Ascending aorta (tissue), 2 donors: ENCODE measurements around the gene CCDC6. TPM values are rescaled to one million over a fixed set of nuclear protein-coding genes. Genes with fewer than 3 reads are reported as not detected.

ENCODE experiments used
- DNase-seq, 2 donors: peaks; one replicate each; pipeline ENCODE4 v3.0.0-alpha.2; 2019; ENCODE audit warnings: low spot score in 2 of 2
- H3K27ac ChIP-seq, 2 donors: fragments of 200-600 bp; sonication (generic); one replicate each; pipeline ENCODE4 v1.5.1; 2016 to 2017; ENCODE audit warnings: mild to moderate bottlenecking in 1 of 2
- H3K27me3 ChIP-seq: fragments of 200-600 bp; sonication (generic); one replicate; pipeline ENCODE4 v1.5.1; 2017
- H3K36me3 ChIP-seq, 2 donors: fragments of 200-600 bp; sonication (generic); one replicate each; pipeline ENCODE4 v1.5.1; 2016
- H3K4me1 ChIP-seq, 2 donors: fragments of 200-600 bp; sonication (generic); one replicate each; pipeline ENCODE4 v1.5.1; 2016 to 2017; ENCODE audit warnings: mild to moderate bottlenecking in 1 of 2
- H3K4me3 ChIP-seq, 2 donors: fragments of 200-600 bp; sonication (generic); one replicate each; pipeline ENCODE4 v1.5.1; 2016 to 2017; ENCODE audit warnings: mild to moderate bottlenecking in 1 of 2
- H3K9me3 ChIP-seq, 2 donors: fragments of 200-600 bp; sonication (generic); one replicate each; pipeline ENCODE4 v1.5.1; 2016
- intact Hi-C: fragments of 100-400 bp; cut with DNase I; formaldehyde crosslinking; loops from one replicate; pipeline ENCODE4 v1.15.1; 2023
- total RNA-seq: library from RNA; depleted of rRNA; stranded (reverse); fragments of >200 nt; gene quantifications from one replicate; pipeline ENCODE4 v1.1.0, GENCODE V29; 2016
- TF ChIP-seq, protein P1 (sequence below), 3 experiments: fragments of 200-600 bp in 2 of 3; fragments of 450-650 bp in 1 of 3; sonication (generic) in 2 of 3; IDR thresholded peaks; one replicate each; pipeline ENCODE4 v1.5.1; 2016 to 2019; ENCODE audit warnings: antibody characterized with exemption in 3 of 3, mild to moderate bottlenecking in 1 of 3, moderate library complexity in 1 of 3

Gene CCDC6
- total RNA-seq, 1 donor from 2014 or later, result 21.1 TPM

DNA sequence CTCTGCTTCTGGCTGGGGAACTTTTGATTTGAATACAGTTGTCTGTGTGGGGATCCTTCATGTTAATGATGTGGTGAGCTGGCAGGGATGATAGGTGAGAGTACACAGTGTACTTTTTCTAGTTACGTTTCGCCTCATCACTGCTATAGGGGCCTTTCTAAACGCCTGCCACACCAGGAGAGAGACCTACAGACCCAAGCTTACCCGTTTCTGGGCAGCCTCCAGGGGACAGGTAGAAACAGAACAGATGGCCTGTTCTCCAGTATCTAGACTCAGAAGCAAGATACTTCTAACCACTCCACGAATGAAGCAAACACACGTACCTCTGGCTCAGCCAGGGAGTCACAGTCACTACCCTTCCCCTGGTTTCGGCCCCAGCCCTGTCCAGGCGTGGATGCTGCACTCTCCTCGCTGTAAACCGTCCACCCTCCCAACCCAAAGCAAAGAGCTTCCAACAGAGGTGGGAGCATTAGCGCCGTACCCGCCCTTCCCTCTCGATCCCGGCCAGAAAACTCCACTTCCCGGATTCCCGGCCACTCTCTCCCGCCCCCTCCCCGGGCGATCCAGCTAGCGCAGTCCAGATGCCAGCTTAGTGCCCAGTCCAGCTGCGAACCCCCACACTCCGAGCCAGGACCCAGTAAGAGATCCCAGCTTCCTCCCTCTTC lies 1.2 kb downstream of the CCDC6 start:
- intact Hi-C loops, result loop anchor here (2.0 to 10.0 kb wide), 5 partner anchors 40 to 1638 kb away; partner anchors contain the start of genes CISD1, IPMK and SLC16A9
- Histone ChIP-seq H3K4me1 (peaks cover 2 to 13% of the 10 kb centered on the region in 2 donors), H3K36me3 (no peaks in the 10 kb centered on the region), H3K9me3 (no peaks in the 10 kb centered on the region), H3K27me3 (no peaks in the 10 kb centered on the region), H3K27ac (peak overlapping the region; percentile 90 to 95), H3K4me3 (peak overlapping the region; percentile 80 to 87)
- DNase-seq, result no peak
- TF ChIP-seq, protein P1, sequence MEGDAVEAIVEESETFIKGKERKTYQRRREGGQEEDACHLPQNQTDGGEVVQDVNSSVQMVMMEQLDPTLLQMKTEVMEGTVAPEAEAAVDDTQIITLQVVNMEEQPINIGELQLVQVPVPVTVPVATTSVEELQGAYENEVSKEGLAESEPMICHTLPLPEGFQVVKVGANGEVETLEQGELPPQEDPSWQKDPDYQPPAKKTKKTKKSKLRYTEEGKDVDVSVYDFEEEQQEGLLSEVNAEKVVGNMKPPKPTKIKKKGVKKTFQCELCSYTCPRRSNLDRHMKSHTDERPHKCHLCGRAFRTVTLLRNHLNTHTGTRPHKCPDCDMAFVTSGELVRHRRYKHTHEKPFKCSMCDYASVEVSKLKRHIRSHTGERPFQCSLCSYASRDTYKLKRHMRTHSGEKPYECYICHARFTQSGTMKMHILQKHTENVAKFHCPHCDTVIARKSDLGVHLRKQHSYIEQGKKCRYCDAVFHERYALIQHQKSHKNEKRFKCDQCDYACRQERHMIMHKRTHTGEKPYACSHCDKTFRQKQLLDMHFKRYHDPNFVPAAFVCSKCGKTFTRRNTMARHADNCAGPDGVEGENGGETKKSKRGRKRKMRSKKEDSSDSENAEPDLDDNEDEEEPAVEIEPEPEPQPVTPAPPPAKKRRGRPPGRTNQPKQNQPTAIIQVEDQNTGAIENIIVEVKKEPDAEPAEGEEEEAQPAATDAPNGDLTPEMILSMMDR (IDR thresholded peaks at IDR 0.05), result peak in 1 of 3 experiments; percentile 5

DNA sequence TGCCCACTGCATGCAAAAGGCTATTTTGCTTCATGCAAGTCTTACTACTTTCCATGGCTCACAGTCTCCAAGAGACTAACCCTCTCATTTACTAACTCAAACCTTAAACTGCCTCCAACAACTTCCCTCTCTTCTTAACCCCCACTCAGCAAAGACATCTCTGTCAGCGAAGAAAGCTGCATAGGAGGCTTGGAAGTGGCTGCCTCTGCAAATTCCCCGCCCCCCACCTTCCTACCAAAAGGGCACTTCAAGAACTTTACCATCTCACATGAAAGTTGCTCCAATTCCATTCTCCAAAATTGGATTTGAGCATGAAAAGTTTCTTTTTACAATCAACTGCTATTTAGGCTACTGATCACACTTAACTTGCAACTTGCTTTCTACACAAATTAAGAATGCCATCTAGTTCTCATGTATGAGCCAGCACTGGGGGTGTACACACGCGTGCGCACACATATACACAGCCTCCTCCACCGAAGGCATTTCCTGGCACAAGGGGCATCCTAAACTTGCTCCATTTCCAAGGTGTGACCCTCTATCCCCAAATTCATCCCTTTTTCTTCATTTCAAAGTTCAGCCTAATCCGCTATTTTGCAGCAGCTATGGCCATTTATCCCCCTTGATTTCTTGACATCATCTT lies 1.8 kb downstream of the CCDC6 start:
- DNase-seq, result no peak
- Histone ChIP-seq H3K9me3 (no peaks in the 10 kb centered on the region), H3K4me1 (peaks cover 6 to 18% of the 10 kb centered on the region in 2 donors), H3K4me3 (peak overlapping the region; percentile 80 to 87), H3K27ac (peak overlapping the region; percentile 90 to 95), H3K36me3 (no peaks in the 10 kb centered on the region), H3K27me3 (no peaks in the 10 kb centered on the region)
- TF ChIP-seq, protein P1 (IDR thresholded peaks at IDR 0.05), result no peak
- intact Hi-C loops, result loop anchor here (2.0 to 10.0 kb wide), 5 partner anchors 40 to 1637 kb away; partner anchors contain the start of genes CISD1, IPMK and SLC16A9

DNA sequence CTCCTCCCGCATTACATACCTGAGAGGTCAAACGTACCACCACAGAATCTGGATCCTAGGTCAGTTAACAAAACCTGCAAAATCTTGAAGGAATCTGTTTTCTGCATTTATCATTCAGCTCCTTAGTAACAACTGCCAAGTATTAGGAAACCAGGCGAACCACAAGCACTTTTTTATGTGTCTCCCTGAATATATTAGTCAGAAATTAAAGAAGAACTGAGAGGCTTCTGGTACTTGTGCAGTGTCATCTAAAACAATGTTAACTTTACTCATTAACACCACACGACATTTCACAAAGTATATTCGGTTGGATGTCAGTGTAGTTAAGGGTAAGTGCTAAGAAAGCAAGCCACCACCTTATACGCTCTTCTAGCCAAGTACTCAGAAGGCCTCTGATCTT lies 2.5 kb downstream of the CCDC6 start:
- Histone ChIP-seq H3K9me3 (no peaks in the 10 kb centered on the region), H3K36me3 (no peaks in the 10 kb centered on the region), H3K27me3 (no peaks in the 10 kb centered on the region), H3K4me3 (peak overlapping the region; percentile 80 to 87), H3K4me1 (peaks cover 6 to 21% of the 10 kb centered on the region in 2 donors), H3K27ac (peak overlapping the region in 1 of 2 donors; percentile 95)
- TF ChIP-seq, protein P1 (IDR thresholded peaks at IDR 0.05), result no peak
- no peak for DNase-seq
- intact Hi-C loops, result loop anchor here (2.0 to 10.0 kb wide), 2 partner anchors 39 to 541 kb away; no protein-coding TSS in a partner anchor

DNA sequence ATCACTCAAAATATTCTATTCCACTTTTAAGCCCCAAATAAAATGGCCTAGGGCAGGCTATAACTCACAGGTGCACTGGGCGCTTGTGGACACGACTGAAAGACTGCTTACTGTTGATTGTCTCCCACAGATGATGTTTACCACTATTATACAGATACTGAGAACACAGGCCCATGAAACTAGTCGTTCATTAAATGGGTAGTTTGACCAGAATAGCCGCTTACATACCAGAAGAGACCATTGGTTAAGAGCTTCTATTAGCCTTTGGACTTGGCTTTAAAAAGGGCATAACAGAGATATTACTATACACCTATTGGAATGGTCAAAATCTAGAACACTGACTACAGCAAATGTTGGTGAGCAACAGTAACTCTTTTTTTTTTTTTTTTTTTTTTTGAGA lies 4.3 kb downstream of the CCDC6 start:
- no peak overlapping the region for H3K4me3 ChIP-seq
- no peaks in the 10 kb centered on the region for H3K27me3 ChIP-seq
- no peak for DNase-seq
- H3K9me3 ChIP-seq, result no peaks in the 10 kb centered on the region
- intact Hi-C loops, result loop anchor here (10.0 kb wide), 1 partner anchor 543 kb away; no protein-coding TSS in a partner anchor
- no peaks in the 10 kb centered on the region for H3K36me3 ChIP-seq
- peaks cover 6 to 27% of the 10 kb centered on the region in 2 donors for H3K4me1 ChIP-seq
- peak overlapping the region in 1 of 2 donors; percentile 38 for H3K27ac ChIP-seq
- TF ChIP-seq, protein P1 (IDR thresholded peaks at IDR 0.05), result no peak

DNA sequence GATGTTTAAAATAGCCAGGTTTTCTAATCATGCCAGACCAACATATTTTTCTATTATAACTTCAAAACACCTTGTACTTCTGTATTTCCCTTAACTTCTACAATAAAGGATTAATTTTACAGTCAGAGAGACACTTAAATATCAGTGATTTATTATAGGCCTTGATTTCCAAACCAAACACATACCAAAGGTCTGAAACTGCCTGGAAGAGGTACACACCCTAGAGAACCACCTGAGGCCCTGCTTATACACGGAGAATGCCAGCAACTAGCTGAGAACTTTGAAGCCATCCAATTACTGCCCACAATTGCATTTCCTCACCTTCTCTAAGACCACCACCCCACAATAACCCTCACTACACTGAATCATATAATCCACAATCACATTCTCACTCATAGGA lies 4.9 kb downstream of the CCDC6 start:
- H3K27ac ChIP-seq, result peak overlapping the region in 1 of 2 donors; percentile 38

More for the DNA sequence above, 4.9 kb downstream of the CCDC6 start:
- intact Hi-C loops, result loop anchor here (10.0 kb wide), 1 partner anchor 543 kb away; no protein-coding TSS in a partner anchor
- TF ChIP-seq, protein P1 (IDR thresholded peaks at IDR 0.05), result no peak
- no peaks in the 10 kb centered on the region for H3K27me3 ChIP-seq
- peaks cover 6 to 32% of the 10 kb centered on the region in 2 donors for H3K4me1 ChIP-seq
- no peaks in the 10 kb centered on the region for H3K9me3 ChIP-seq
- H3K4me3 ChIP-seq, result no peak overlapping the region
- H3K36me3 ChIP-seq, result no peaks in the 10 kb centered on the region
- no peak for DNase-seq
